Aorta (tissue), 5 donors: ENCODE data around the gene CXorf51A. TPM values are rescaled to one million over a fixed set of nuclear protein-coding genes. Genes with fewer than 3 reads are reported as not detected.
"Not testable (repeated sequence)": the region's sequence is repeated elsewhere in the genome, so short reads cannot be mapped to it uniquely, and the experiment has no call there.

Experiments
- ATAC-seq: fragments of 200-7000 bp; cut with Tn5 transposase; one replicate; pipeline ENCODE4 v1.9.1; 2022; ENCODE audit warnings: moderate library complexity; ENCODE audit not compliant: low FRiP score
- DNase-seq, 2 donors: peaks; one replicate each; pipeline ENCODE4 v3.0.0-alpha.2; 2020
- H3K27ac ChIP-seq, 2 donors: one replicate each; pipeline ENCODE4 v1.5.1; 2013; ENCODE audit warnings: low read length in 2 of 2, mild to moderate bottlenecking in 2 of 2, moderate library complexity in 2 of 2, control low read depth in 1 of 2, inconsistent platforms in 1 of 2, low read depth in 1 of 2
- H3K27me3 ChIP-seq, 2 donors: one replicate each; pipeline ENCODE4 v1.6.1; 2013; ENCODE audit warnings: control low read depth in 1 of 2, low read length in 1 of 2, mild to moderate bottlenecking in 1 of 2, moderate library complexity in 1 of 2; ENCODE audit not compliant: insufficient read depth in 2 of 2, control insufficient read depth in 1 of 2
- H3K36me3 ChIP-seq, 2 donors: one replicate each; pipeline ENCODE4 v1.6.1; 2013; ENCODE audit warnings: control low read depth in 1 of 2, low read length in 1 of 2, mild to moderate bottlenecking in 1 of 2; ENCODE audit not compliant: insufficient read depth in 2 of 2, control insufficient read depth in 1 of 2
- H3K4me1 ChIP-seq, 2 donors: one replicate each; pipeline ENCODE4 v1.6.1; 2013; ENCODE audit warnings: low read length in 2 of 2, control low read depth in 1 of 2, mild to moderate bottlenecking in 1 of 2, moderate library complexity in 1 of 2; ENCODE audit not compliant: insufficient read depth in 2 of 2, control insufficient read depth in 1 of 2
- H3K4me3 ChIP-seq, 2 donors: one replicate each; pipeline ENCODE4 v1.5.1; 2013; ENCODE audit warnings: low read length in 2 of 2, control low read depth in 1 of 2, mild to moderate bottlenecking in 1 of 2
- H3K9me3 ChIP-seq: one replicate; pipeline ENCODE4 v1.6.1; 2013; ENCODE audit warnings: mild to moderate bottlenecking, low read length; ENCODE audit not compliant: control insufficient read depth
- WGBS, 2 donors: extraction: QIAGEN DNeasy Blood & Tissue Kit; methylation state at CpG; one replicate each; pipeline ENCODE4 v1.1.7; 2013; 5-methylcytosine and 5-hydroxymethylcytosine counted together
- intact Hi-C, 2 donors: fragments of 100-400 bp; cut with DNase I; formaldehyde crosslinking; loops; one replicate each; pipeline versions ENCODE4 v1.14.2 to v1.15.0; 2022
- long read RNA-seq, 2 donors: library from polyadenylated mRNA; unstranded; transcript quantifications; one replicate each; pipeline ENCODE4 v2.0.0, GENCODE V29; 2020 to 2021
- polyA plus RNA-seq, 2 donors: library from polyadenylated mRNA; stranded (reverse); fragments of 200-250 nt; gene quantifications; one replicate each; pipeline ENCODE4 v1.2.3, GENCODE V29; 2013
- total RNA-seq, 2 donors: library from RNA; stranded (reverse); fragmentation: NEBNext Ultra II Directional; extraction: Animal tissue kit (Norgen Biotek cat#: 25700); gene quantifications; one replicate each; pipeline ENCODE4 v1.2.1, GENCODE V29; 2021
- donor health status: healthy with polysubstance abuse.
- donor health status: Bipolar disorder and iron deficiency.
- donor health status: DM: no; HTN: no; CAD: no.
- donor health status: DM: no; HTN: no; CAD: no.
- donor health status: DM: yes; HTN: yes; CAD: no.

The CXorf51A gene
- total RNA-seq (not detected), polyA plus RNA-seq (not detected)
- long read RNA-seq, donor 1: 0 reads
- long read RNA-seq, donor 2: 0 reads

DNA sequence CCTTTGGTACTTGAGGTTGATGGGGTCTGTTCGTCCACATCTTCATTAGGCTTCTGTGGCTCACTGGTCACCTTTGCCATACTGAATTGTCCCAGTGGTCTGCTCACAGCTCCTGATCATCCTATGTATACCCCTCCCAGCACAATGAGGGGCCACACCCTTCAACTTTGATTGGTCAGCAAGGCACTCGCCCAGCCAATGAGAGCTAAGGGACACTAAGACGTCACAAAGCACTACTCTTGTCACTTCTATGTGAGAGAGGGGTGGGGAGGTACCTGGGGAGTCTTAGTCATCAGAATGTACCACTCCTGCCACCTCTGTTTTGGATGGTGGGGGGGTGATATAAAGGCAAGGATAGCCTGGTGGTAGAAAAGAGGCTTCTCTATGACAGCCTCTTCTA is at the start of gene CXorf51A:
Gene CXorf51A (minus strand): TSS at position 101 of the 400 bp plus-strand sequence. CDS start 21 bp downstream, at position 80.
- H3K9me3 ChIP-seq, ATAC-seq, H3K4me3 ChIP-seq, H3K27me3 ChIP-seq, H3K27ac ChIP-seq, H3K4me1 ChIP-seq, H3K36me3 ChIP-seq, DNase-seq, intact Hi-C loops: not testable (repeated sequence)
- WGBS, 2 donors: no CpG with 5 or more reads among the region's 3 CpGs

DNA sequence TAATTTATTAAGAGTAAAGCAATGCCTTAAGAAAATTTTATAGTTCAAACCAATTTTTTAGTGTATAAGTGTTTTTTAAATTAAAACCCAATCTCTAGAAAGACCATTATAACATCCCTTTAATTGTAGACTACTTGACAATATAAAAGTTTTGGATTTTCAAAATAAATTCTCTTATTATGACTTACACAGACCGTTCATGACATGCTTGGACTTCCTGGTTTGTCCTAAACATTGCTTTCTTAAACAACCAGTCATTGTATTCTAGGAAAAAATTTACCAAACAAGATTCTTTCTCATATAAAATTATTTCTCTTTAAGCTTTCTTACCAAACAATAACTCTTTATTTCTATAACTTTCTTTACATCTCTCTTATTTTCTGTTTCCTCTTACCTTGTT is 49.0 kb upstream of the CXorf51A start:
- ATAC-seq: no peak
- DNase-seq: no peak
- Histone ChIP-seq H3K27me3 (no peaks in the 10 kb centered on the region), H3K27ac (no peak overlapping the region), H3K4me1 (no peaks in the 10 kb centered on the region), H3K9me3 (no peaks in the 10 kb centered on the region), H3K36me3 (no peaks in the 10 kb centered on the region), H3K4me3 (no peak overlapping the region)
- intact Hi-C loops: no loop called here
- 0 to 21% methylated on average over 1 of the region's 1 CpG for WGBS, 2 donors

DNA sequence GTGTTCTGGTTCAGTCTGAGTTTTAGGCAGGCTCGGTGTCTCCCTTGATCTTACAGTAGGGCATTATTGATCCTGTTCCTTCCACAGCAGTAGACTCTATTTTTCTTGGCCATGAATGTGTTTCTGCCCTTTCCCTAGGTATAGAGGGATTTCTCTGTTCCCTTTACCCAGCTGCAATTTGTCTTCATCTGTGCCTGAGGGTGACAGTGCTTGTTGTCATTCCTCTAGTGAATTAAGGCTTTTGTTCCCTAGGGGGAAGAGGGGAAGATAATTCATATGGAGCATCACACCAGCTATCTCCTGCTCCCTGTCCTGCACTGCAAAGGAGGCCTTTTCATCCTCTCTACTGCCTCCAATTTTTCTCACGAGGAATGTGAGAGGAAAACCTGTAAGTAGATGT is 39.7 kb upstream of the CXorf51A start:
- H3K4me3 ChIP-seq: no peak overlapping the region
- DNase-seq: no peak
- no peak overlapping the region for H3K27ac ChIP-seq
- no peaks in the 10 kb centered on the region for H3K27me3 ChIP-seq
- H3K9me3 ChIP-seq: no peaks in the 10 kb centered on the region
- no peak for ATAC-seq
- intact Hi-C loops: no loop called here
- H3K4me1 ChIP-seq: no peaks in the 10 kb centered on the region
- H3K36me3 ChIP-seq: no peaks in the 10 kb centered on the region
- 44 to 55% methylated on average over 2 of the region's 2 CpGs for WGBS, 2 donors

DNA sequence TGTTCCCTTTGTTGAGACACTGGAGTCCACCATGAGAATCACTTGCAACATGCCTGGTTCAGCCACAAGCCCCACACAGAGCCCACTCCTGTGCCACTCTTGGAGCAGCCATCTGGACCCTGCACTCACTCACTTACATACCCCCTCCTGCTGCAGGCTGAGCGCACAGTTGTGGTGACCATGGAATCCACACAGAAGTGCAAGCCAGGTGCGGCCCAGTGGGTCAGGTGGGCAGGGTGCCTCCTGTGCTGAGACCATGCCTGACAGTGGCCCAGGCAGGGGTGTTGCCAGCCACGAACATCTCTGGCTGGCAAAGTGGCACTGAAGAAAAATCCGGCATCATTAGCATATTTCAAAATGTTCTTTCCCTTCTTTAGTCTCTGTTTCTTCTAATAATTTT is 17.4 kb upstream of the CXorf51A start:
- H3K4me3 ChIP-seq: no peak overlapping the region
- intact Hi-C loops: no loop called here
- DNase-seq (no peak), ATAC-seq (peak; percentile 38)
- no peak overlapping the region for H3K27ac ChIP-seq
- no peaks in the 10 kb centered on the region for H3K36me3 ChIP-seq
- H3K4me1 ChIP-seq: no peaks in the 10 kb centered on the region
- H3K9me3 ChIP-seq: no peaks in the 10 kb centered on the region
- no peaks in the 10 kb centered on the region for H3K27me3 ChIP-seq
- 76 to 86% methylated on average over 4 of the region's 4 CpGs for whole genome bisulfite sequencing, 2 donors

DNA sequence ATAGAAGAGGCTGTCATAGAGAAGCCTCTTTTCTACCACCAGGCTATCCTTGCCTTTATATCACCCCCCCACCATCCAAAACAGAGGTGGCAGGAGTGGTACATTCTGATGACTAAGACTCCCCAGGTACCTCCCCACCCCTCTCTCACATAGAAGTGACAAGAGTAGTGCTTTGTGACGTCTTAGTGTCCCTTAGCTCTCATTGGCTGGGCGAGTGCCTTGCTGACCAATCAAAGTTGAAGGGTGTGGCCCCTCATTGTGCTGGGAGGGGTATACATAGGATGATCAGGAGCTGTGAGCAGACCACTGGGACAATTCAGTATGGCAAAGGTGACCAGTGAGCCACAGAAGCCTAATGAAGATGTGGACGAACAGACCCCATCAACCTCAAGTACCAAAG is 5.1 kb downstream of the CXorf51A start, which contains the start of gene CXorf51B:
Gene CXorf51B (plus strand): TSS at position 301 of the 400 bp plus-strand sequence. CDS start 21 bp downstream, at position 322.
- H3K36me3 ChIP-seq, H3K9me3 ChIP-seq, intact Hi-C loops, DNase-seq, H3K4me1 ChIP-seq, H3K27me3 ChIP-seq, ATAC-seq, H3K27ac ChIP-seq, H3K4me3 ChIP-seq: not testable (repeated sequence)
- no CpG with 5 or more reads among the region's 3 CpGs for WGBS, 2 donors

Other genes starting within 250 kb of the CXorf51A start
- gene CXorf51B, start 5.0 kb downstream of the CXorf51A start, total RNA-seq: not detected
- gene CXorf51B, start 5.0 kb downstream of the CXorf51A start, polyA plus RNA-seq: not detected